Measurements from ENCODE around the gene HDAC10.
"Not testable (repeated sequence)": the region's sequence is repeated elsewhere in the genome, so short reads cannot be mapped to it uniquely, and the experiment has no call there.

Gene HDAC10

GRCh38 chr22:50209893-50210292 lies 41.2 kb downstream of the HDAC10 start:
- TF ChIP-seq CTCF (IDR thresholded peaks at IDR 0.05; ENCODE audit: control insufficient read depth, insufficient read depth, low read depth, low read length, missing control alignments) = peak; percentile 92
- DNase-seq (ENCODE audit: low read depth) = no peak
- H3K4me3 ChIP-seq (ENCODE audit: control insufficient read depth, low read depth, low read length) = no peak overlapping the region

- no peak for TF ChIP-seq CTCF (IDR thresholded peaks at IDR 0.05; ENCODE audit: control insufficient read depth, insufficient read depth, low read depth, low read length, missing control alignments)
- no peak for DNase-seq (ENCODE audit: low read depth)
- H3K4me3 ChIP-seq (ENCODE audit: control insufficient read depth, low read depth, low read length) = no peak overlapping the region
Measured at GRCh38 chr22:50208939-50209892, 41.8 kb downstream of the HDAC10 start.

- TF ChIP-seq CTCF (IDR thresholded peaks at IDR 0.05; ENCODE audit: control insufficient read depth, insufficient read depth, low read depth, low read length, missing control alignments) = no peak
- no peak for DNase-seq (ENCODE audit: low read depth)
Measured at GRCh38 chr22:50208430-50208938, 42.6 kb downstream of the HDAC10 start.

GRCh38 chr22:50207383-50208140 lies 43.5 kb downstream of the HDAC10 start:
- DNase-seq (ENCODE audit: low read depth) = no peak
- H3K4me3 ChIP-seq (ENCODE audit: control insufficient read depth, low read depth, low read length) = no peak overlapping the region
- TF ChIP-seq CTCF (IDR thresholded peaks at IDR 0.05; ENCODE audit: control insufficient read depth, insufficient read depth, low read depth, low read length, missing control alignments) = no peak

More at GRCh38 chr22:50208430-50208938, 42.6 kb downstream of the HDAC10 start:
- H3K4me3 ChIP-seq (ENCODE audit: control insufficient read depth, low read depth, low read length) = no peak overlapping the region

- DNase-seq (ENCODE audit: low read depth) = no peak
- peak; percentile 56 for TF ChIP-seq CTCF (IDR thresholded peaks at IDR 0.05; ENCODE audit: control insufficient read depth, insufficient read depth, low read depth, low read length, missing control alignments)
- H3K4me3 ChIP-seq (ENCODE audit: control insufficient read depth, low read depth, low read length) = no peak overlapping the region
Measured at GRCh38 chr22:50206599-50206998, 44.5 kb downstream of the HDAC10 start.

GRCh38 chr22:50205781-50206569 lies 45.1 kb downstream of the HDAC10 start:
- no peak for TF ChIP-seq CTCF (IDR thresholded peaks at IDR 0.05; ENCODE audit: control insufficient read depth, insufficient read depth, low read depth, low read length, missing control alignments)
- H3K4me3 ChIP-seq (ENCODE audit: control insufficient read depth, low read depth, low read length) = no peak overlapping the region
- no peak for DNase-seq (ENCODE audit: low read depth)

- not testable (repeated sequence) for DNase-seq (ENCODE audit: low read depth); H3K4me3 ChIP-seq (ENCODE audit: control insufficient read depth, low read depth, low read length)
Measured at GRCh38 chr22:50204998-50205397, 46.1 kb downstream of the HDAC10 start.

All from AG09309 (cell line).